GM12864 (cell line): ENCODE data around the gene RANBP3.
"Not testable (repeated sequence)": the region's sequence is repeated elsewhere in the genome, so short reads cannot be mapped to it uniquely, and the experiment has no call there.

ENCODE experiments used
- DNase-seq: peaks from one replicate; pipeline ENCODE4 v3.0.0-alpha.2; 2011; ENCODE audit warnings: low read depth
- H3K4me3 ChIP-seq: 2 replicates; pipeline ENCODE4 v1.5.1; 2011; ENCODE audit warnings: mild to moderate bottlenecking, low read depth, low read length, control low read depth
- CTCF ChIP-seq: IDR thresholded peaks from 2 replicates; pipeline ENCODE4 v1.5.1; 2011; ENCODE audit warnings: low read depth, mild to moderate bottlenecking, moderate library complexity, low read length, control low read depth, inconsistent platforms; ENCODE audit errors: missing control alignments

The RANBP3 gene

DNA sequence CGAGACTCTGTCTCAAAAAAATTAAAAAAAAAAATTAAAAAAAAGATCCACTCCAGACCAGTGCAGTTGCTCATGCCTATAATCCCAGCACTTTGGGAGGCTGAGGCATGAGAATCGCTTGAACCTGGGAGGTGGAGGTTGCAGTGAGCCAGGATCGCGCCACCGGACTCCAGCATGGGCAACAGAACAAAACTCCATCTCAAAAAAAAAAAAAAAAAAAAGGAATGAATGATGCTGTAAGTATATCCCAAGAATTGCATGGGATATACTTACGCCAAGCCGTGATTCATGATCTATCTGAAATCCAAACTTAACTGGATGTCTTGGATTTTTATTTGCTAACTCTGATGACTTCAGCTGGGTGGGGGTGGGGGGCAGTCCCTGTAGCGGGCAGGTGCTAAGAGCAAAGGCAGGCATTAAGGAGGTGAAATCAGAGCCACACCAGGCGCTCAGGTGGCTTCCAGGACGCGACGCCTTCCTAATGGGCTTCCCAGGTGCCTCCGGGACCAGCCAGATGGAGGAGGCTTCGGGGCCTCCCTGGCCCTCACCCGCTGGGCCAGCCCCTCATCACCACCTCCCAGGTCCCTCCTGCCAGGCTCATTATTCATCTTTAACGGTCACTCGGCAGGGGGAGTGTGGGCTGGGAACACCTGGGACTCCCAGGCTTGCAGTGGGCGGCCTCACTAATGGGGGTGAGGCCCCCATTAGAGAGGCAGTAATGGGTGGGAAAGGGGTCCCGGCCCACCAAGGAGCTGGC lies 96.2 kb downstream of the RANBP3 start:
- no peak for DNase-seq
- no peak overlapping the region for H3K4me3 ChIP-seq
- no peak for TF ChIP-seq CTCF

DNA sequence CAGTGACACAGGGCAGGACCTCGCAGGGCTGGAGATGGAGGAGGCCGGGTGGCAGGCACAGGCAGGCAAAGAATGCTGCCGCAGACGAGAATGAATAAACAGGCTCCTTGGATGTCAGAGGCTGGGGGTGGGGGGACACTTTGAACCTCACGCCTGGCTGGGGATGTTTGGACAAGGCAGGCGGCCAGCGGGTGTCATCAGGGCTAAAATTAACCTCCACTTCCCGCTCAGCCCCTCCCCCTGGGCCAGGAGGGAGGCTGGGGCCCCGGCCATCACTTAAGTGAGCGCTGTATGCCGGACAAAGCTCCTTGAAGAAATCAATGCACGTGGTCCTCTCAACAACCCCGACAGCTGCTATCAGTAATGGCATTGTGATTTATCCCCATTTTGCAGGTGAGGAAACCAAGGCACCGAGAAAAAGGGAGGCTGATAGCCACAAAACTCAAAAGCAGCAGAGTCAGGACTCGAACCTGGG lies 97.3 kb downstream of the RANBP3 start:
- no peak for TF ChIP-seq CTCF
- no peak for DNase-seq
- no peak overlapping the region for H3K4me3 ChIP-seq

DNA sequence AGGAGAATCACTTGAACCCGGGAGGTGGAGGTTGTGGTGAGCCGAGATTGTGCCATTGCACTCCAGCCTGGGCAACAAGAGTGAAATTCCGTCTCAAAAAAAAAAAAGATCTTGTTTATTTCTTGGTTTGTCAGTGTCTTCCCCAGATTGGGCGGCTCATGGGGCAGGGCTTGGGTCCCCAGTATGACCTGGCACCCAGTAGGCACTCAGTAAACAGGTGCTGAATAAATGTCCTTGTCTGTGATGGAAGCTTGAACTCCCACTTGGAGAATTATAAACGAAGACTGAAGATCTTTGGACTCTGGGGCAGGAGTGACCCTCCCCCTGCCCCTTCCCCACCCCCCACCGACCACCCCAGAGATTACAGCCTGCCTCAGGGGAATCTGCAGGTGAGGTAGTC lies 97.7 kb downstream of the RANBP3 start:
- no peak overlapping the region for H3K4me3 ChIP-seq
- TF ChIP-seq CTCF: no peak
- DNase-seq: no peak

- no peak for DNase-seq
- TF ChIP-seq CTCF: no peak
- H3K4me3 ChIP-seq: no peak overlapping the region
Observed at GRCh38 chr19:5877882-5878281, 100.1 kb downstream of the RANBP3 start.

DNA sequence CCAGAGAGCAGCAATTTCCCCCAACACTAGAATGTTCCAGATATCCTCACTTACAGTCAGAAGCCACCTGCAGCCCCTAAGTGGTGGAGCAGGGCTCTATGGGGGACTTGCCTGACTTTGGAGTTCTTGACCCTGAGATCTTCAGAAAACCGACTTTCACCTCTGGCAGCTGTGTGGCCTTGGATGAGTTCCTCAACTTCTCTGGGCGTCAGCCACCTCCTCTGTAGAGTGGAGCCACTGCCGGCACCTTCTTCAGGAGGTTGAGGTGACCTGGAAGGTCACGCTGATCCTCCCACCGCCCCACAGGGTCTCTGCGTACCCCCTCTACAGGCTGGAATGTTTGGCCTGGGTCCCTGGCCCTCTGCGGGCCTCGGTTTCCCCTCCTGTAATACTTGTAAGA lies 100.5 kb downstream of the RANBP3 start:
- H3K4me3 ChIP-seq: no peak overlapping the region
- TF ChIP-seq CTCF: no peak
- DNase-seq: no peak

- H3K4me3 ChIP-seq: not testable (repeated sequence)
Observed at GRCh38 chr19:5874496-5874895, 103.4 kb downstream of the RANBP3 start.

GRCh38 chr19:5873617-5874199 lies 104.2 kb downstream of the RANBP3 start:
- no peak overlapping the region for H3K4me3 ChIP-seq
- no peak for DNase-seq
- TF ChIP-seq CTCF: no peak

More at GRCh38 chr19:5874496-5874895, 103.4 kb downstream of the RANBP3 start:
- not testable (repeated sequence) for DNase-seq
